Left hindlimb (tissue), 1 donor: ENCODE measurements around the gene FREY1.

Experiments
- DNase-seq: peaks from one replicate; pipeline ENCODE4 v3.0.0-alpha.2; 2018

The FREY1 gene, protein sequence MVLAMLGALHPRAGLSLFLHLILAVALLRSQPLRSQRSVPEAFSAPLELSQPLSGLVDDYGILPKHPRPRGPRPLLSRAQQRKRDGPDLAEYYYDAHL

DNA sequence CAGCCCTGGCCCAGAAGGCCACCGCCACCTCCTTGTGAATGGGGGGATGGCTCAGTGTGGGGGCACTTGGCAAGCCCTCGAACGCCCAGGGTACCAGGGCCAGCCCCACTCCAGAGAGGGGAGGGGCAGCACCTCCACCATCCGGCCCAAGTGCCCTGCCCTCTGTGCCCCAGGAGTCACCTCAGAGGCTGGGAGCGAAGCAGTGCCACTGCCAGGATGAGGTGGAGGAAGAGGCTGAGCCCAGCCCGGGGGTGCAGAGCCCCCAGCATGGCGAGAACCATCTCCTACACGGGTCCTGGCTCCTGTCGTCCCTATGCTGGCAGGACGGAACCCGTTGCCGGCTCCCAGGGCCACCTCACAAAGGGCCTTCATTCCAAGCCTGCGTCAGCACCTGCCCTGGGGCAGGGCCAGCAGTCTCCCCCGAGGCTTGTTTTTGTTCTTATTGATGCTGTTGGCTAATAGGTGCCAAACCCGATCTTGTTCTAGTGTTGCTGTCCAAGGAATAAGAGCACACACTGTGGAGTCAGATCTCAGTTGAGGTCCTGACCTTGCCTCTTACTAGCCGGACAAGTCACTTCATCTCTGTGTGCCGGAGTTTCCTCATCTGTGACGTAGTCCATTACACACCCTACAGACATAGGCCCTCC lies at the start of gene FREY1:
TSS of gene FREY1 (minus strand) at position 307 of the 647 bp plus-strand sequence. CDS start at position 281, 26 bp downstream.
- no peak for DNase-seq

DNA sequence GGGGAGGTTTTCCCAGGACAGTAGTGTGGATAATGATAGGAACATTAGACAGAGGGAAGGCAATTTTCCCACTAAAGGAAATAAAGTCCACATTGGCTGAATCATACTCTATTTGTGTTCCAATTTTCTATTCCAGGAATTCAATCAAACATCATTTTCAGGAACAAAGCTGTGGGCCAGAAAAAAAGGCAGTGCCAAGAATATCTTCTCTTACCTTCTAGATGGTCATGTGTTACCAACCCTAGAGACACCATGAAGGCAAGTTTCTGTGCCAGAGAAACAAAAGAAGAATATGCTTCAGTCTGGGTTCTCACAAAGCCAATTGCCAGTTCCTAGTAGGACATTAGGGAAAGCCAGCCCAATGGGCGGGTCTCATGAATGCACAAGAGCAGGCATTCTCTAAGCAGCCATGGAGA lies 42.9 kb upstream of the FREY1 start:
- DNase-seq = no peak

DNA sequence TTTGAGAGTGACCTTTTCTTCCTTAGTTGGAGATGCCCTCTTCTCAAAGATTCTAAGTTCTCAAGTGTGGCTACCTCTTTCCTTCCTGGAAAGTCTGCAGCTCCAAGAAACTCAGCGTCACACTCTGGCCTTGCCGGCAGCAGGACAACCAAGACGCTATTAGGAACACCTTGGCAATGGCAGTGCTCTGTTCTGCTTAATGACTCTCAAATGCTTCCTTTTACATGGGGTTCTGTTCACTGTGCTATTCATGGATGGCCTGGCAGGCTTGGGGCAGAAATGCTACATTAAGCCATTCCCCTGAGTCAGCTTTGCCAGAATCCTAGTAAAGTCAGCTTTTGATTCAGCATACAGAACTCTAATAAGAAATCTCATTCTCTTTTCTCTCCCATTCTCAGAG lies 41.3 kb upstream of the FREY1 start:
- no peak for DNase-seq

DNA sequence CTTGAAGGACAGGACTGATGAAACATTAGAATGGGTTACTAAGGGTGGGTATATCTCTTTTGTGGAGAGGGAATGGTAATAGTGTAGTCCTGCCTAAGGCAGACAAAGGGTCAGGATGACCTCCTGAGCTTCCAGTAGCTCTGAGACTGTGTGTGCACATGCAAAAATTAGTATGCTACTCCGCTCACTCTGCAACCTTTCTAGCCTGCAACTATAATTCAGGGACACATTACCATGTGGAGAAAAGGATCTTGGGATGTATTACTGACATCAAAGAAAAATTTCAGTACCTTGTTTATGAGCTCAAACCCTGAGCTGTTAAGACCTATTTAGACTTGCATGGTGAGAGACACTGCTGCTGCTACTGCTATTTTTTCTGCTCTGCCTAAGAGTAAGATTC lies 40.8 kb upstream of the FREY1 start:
- no peak for DNase-seq

DNA sequence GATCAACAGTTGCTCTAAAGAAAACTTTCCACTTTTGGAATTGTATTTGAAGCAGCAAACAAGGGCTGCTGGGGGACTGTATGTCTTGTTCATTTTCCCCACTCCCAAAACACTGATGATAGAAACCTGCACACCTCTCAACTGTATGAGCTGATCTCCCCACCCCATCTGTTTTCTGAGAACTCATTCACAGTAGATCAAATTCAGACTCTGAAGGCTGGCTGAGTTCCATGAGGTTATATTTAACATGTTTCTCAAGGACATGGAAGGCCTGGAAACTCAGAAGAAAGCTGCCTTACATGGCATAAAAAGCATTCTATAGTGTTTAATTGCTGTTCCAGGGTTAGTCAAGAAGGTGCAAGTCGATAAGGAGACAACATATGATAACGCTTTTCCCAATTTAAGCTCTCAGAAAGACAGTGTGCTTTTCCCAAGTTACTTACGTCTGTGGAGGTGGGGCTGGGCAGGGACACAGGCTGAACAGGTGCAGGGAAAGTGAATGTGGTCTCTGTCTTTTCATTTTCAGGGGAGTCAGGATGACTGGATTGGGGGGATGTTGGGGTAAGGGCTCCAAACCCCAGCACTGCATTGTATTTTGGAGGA lies 38.4 kb upstream of the FREY1 start:
- no peak for DNase-seq

DNA sequence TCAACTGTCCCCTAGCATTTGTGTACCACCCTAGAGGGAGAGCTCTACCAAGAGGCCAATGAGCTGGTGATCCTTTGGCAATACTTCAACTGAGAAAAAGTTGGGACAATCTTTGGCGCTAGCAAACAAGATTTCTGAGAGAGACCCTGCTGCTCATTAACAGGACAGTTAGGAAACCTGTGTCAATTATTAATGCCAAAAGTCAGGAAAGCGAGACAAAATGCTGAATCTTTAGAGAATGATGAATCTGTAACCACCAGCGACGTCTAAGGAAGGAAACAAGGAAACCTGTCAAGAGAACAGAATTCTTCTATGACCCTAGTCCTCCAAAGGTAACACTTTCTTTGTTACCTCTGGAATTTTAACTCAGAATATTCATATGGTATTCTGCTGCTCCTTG lies 35.3 kb upstream of the FREY1 start:
- no peak for DNase-seq

DNA sequence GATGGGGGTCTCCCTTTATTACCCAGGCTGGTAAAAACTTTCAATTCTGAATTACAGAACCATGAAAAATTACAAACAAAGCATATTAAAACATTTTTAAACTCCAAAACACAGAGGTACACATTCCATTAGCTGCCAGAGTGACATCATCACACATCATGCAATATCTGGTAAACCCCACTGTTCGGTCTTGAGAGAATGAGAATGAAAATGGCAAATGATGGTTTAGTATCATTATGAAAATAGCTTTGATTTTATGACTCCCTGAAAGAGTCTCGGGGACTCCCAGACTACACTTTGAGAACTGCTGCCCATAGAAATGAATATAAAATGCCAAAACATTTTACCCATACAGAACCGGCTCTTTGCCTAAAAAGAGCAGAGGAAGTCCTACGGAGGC lies 34.2 kb upstream of the FREY1 start:
- DNase-seq = no peak

DNA sequence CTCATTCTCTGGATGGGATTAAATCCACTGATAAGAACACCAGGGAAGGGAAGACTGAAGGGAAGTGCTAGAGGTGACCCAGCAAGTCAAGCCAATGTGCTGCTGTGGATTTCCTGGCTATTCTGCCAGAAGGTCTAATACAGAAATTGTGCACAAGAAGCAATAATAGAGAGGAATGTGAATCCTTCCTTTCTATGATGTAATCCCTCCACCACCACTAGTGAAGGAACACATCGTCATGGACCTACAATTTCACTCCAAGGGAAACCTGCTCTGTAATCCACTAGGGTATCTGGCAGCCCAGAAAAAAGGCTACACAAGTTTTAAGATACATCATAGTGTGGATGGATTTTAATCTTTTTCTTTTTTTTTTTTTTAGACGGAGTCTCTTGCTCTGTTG lies 32.8 kb upstream of the FREY1 start:
- DNase-seq = no peak

DNA sequence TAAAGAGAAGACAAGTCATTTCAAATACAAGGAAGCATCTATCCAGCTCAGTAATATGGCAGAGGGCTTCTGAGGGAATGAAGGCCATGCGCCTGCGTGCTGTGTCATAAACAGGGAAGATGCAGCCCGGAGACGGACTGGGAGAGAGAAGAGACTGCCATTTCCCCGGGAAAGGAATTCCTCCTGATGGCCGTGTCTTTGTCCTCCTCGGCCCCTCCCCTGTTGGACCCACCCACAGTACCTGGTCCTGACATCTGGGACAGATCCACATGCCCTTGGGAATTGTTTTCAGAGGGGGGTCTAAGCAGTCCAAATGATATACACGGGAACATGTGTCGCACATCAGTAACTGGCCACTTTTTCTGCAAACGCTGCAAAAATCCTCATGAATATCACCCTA lies 30.8 kb upstream of the FREY1 start:
- no peak for DNase-seq

DNA sequence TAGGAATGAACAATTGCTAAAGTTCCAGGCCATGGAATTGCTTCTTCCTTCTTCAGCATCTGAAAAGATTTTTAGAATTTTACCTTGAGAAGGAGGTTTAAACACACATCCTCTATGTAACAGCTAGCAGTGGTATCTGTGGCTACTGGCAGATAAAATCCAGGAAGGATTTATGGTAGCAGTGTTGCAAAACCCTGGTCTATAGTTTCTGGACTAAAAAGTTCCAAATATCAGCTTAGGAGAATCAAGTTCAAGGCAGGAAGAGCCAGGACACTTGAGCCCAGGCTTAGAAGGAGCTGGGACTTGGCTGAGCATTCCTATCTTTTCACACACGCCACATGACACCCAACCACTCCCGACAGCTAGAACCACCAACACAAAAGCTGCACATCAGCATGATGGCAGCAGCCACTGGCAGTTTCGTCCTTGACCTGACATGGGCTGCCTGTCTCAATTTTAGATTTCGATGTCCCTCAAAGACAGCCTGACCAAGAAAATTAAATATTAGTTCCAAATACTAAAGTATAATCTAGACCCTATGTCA lies 29.5 kb upstream of the FREY1 start:
- DNase-seq = no peak

DNA sequence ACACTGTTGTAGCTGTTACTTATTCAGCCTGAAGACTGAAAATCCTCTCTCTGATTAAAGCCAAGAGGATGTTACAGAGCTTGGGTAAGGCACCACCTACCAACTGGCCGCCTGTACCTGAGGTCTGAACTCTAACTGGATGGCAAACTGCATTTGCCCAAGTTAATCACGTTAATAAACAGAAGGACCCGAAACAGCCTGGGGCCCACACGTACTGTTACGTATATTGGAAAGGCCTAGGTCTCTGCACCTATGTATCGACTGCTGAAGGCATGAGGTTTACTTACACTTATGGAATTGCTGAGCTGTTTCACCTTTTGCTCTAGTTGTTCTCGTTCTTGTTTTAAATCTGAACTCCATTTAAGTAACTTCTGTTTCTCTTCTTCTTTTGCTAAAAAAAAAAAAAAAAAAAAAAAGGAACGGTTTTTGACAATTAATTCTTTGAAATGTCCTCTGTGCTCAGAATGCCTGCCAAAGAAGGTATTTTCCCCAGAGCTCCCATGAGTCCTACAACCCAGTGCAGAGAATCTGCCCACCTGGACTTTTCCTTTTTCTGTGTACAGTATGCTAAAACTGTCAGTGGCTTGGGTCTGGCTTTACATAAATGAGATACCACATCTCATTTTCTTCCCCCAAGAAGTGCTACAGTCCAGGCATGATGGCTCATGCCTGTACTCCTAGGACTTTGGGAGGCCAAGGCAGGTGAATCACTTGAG lies 28.4 kb upstream of the FREY1 start:
- no peak for DNase-seq

DNA sequence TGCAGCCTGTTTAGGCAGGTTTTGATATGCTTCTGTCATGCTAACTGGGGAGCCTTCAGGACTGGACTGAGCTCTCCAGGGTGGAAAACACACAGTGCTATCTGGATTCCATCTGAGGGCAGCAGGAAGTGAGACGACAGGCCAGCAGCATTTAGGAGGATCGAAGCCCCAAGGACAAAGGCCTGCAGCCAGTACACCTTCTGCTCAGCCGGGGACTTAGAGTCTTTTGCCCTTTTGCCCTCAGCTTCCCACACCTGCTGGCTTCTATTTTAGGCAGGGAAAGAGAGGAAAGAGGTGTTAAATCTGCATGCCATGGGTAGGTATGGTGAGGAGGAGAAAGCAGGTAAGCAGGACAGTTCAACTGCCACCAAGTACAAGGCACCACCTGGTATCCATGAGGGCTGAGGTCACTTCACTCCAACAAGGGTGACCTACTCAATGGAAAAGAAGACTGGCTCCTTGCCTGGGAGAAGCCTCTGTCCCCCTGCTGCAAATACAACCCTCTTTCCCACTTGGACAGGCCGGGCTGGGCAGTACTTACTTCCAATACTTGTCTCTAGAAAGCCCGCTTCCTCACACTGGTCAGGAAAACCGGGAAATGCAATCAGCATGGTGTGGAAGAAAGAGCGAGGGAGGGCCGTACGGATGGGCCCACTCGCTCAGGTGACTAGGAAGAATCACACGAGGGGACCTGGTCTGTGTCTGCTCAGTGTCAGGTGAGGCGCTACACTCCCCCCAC lies 27.7 kb upstream of the FREY1 start:
- no peak for DNase-seq

DNA sequence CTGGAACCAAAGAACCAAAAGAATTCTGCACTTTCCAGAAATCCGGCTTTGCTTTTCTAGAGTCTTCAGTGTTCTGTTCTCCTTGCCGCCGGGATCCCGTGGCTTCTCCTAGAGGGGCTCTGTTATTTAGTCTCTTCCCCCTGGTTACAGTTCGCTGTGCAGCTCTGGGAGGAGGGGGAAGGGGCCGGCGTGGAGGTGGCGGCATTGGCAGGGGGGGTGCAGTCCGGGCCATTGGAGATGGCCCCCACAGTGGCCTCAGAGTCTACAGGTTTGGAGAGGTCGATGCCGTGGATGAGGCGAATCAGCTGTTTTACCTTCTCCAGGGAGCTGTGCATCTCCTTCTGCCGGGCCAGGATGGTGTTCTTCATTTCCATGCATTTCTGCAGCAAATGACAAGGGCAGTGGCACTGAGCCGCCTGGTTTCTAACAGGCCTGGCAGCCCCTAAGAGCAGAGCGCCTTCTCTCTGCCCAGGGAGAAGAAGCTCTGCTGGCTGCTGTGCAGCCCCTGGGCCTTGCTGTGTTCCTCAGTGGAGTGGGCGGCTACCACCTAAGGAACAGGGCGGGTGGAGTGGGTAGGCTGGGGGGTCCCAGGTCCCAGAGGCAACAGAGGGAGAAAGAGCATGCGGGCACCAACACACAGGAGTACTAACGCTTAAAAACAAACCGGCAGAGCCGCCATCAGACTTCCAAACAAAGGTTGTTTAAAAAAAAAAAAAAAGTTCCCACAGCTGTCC lies 26.9 kb upstream of the FREY1 start:
- DNase-seq = no peak

DNA sequence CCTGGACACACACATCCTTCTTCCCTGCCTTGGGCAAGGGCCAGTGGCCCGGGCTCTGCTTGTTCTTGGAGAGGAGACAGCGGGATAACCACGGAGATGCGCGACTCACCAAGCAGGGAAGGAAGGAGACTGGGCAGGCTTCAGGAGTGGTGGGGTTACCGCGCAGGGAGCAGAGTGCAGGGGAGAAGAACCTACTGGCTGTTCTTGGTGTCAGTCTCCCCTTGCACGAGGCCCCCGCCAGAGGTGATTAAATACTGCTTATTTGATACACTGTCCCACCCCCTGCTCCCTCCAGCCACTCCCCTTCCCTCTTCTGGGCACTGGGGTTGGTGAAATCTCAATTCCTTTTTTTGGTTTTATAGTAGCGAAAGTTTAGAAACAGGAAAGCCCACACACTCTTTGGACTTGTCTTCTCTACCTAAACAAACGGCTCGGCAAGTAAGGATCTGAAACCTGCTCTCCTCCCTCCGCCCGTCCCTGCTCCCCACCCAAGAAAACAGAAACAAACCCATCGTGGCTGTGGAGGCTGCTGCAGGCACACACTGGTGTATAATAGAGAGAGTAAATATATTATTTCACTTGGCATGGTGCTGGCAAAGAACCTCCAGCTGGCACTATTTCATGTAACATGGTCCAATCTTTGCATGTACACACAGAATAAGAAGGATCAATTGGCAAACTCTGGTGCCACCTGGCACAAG lies 26.2 kb upstream of the FREY1 start:
- DNase-seq = peak; percentile 20

DNA sequence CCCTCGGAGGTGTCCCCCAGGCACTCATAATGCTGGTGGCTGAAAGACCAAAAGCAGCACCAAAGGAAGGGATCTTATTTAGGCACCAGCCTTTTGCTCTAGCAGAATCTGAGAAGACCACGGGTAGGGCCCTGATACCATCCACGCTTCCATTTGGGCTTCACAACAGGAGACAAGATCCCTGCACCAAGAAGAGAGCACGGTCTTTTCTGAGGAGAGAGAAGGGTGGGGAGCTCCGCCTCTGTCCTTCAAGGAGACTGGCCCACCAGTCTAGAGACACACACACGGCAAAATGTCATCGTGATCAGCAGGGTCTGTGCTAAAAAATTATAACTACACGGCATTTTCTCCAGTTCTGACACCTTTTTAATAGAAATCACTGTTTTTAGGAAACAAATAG lies 25.1 kb upstream of the FREY1 start:
- DNase-seq = no peak

DNA sequence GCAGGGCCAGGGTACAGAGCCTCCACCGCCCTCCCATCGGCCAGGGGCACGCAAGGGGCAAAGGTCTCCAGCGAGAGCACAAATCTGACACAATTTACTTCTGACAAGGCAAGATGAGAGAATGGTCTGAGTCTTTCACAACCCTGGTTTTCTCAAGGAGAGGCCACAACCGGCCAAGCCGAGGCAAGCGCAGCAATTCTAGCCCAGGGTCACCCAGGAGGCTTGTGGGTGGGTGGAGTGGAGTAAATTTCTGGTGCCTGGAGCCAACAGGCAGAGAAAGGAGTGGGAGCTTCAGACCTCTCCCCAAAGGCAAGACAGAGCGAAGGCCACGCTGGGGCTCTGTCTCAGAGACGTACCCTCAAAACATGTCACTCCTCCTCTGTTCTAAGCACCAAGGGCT lies 24.7 kb upstream of the FREY1 start:
- no peak for DNase-seq

DNA sequence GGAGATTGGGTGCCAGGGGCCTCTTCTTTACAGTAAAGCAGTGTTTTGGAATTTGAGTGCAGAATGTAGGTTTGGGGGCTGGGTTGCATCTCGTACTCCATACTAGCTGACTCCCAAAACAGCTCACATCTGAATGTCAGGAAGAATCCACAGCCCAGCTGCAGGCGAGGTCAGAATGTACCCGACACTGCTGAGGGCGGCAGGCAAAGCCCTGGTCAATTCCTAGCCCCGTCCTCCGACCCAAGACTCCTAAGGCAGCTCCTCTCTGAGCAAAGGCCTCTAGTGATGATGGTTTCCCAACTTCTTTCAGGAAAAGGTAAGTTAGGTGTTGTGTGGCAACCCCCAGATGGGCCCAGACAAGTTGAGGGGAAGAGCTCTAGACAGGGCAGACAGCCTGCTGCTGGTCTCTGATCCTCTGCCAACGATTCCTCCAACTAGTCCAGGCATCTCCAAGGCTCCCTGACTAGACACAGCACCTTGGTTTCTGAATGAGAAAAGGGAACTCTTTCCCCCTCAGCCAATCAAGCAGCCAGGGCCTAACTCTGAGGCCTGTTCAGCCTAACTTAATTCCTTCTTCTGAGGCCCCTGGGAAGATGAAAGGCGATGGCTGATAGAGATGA lies 24.0 kb upstream of the FREY1 start:
- DNase-seq = peak; percentile 21

DNA sequence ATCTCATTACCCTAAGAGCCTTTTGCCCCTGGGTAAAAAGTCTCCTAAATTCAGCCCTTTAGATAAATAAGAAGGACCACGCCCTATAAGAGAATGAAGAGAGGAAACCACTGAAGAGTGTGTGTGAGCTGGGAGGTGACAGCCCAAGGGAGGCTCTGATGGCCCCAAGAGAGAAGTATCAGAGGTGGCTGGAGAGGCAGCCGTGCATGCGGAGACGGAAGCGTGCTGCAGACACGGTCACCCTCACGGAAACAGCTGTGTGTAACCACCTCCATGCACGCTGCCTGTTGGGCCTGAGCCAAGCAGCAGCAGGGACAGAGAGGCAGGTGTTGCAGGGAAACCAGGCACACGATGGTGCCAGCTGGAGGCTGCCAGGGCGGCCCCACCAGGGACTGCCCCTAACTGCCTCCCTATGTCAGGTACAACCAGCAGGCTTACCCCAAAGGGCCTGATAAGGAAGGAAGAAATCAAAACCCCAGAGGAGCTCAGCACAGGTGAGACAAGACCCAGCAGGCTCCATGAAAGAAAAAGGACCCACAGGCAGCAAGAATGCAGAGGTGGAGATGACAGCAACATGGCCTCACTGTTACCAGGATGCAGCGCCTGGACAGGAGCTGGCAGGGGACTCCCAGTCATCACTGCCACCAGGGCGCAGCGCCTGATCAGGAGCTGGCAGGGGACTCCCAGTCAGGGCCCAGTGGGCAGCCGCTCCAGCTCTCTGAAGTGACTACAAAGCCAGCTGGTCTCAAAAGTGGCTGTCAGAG lies 23.1 kb upstream of the FREY1 start:
- peak; percentile 26 for DNase-seq

DNA sequence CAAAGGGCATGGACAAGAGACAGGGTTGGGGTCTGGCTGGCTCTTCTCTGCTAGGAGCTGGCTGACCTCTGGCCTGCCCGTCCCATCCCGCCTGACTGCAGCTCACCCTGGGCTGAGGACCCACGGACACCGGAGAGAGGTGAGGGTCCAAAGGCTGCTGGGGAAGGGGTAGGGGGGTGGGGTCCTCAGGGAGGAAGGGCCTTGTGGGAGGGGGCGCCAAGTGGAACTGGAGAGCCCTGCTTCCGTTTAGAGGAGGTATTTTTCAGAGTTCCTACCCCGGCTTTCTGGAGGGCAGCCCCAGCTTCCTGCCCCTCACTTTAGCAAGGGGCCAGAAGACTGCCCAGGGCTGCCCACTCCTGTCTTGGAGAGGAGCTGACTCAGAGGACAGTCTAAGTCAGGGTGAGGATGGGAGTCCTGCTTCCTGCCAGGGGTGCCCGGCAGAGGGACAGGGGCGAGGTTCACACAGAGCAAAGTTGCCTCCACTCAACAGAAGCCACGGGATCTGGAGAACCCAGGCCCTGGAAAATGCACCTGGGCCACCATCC lies 22.5 kb upstream of the FREY1 start:
- DNase-seq = peak; percentile 27

DNA sequence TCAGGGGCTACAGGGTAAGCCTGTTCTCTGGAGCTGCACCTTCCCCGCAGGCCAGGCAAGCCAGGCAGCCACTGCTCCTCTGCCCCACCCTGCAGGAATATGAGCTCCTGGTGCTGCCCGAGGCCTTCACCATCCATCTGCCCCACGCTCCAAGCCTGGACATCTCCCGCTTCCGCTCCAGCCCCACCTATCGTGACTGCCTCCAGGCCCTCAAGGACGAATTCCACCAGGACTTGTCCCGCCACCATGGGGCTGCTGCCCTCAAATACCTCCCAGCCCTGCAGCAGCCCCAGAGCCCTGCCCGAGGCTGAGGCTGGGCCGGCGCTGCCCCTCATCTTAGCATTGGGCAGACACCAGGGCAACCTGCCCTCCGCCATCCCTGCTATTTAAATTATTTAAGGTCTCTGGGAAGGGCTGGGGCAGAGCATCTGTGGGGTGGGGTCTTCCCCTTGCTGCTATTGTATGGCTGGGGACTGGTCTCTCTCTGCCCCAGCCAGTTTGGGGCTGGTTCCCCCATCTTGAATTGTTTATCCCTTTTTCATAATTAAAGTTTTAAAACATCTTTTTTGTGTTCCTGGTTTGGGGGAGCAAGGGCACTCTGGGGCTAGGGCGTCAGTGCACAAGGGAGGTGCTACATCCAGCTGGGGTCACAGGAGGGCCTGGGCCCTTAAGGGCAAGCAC lies 21.6 kb upstream of the FREY1 start:
- DNase-seq = peak; percentile 23
